Sigmoid colon (tissue), 7 donors: ENCODE results near the gene CBFA2T3. TPM values are rescaled to one million over a fixed set of nuclear protein-coding genes. Genes with fewer than 3 reads are reported as not detected.

Source experiments
- DNase-seq: peaks from one replicate; pipeline ENCODE4 v3.0.0-alpha.2; 2019
- H3K27ac ChIP-seq, 4 donors: fragments of 200-600 bp; sonication (generic); one replicate each; pipeline ENCODE4 v1.5.1; 2016 to 2019; ENCODE audit warnings: mild to moderate bottlenecking in 1 of 4
- H3K27me3 ChIP-seq, 3 donors: fragments of 200-600 bp; sonication (generic); one replicate each; pipeline ENCODE4 v1.5.1; 2019; ENCODE audit warnings: mild to moderate bottlenecking in 1 of 3
- H3K36me3 ChIP-seq, 4 donors: fragments of 200-600 bp; sonication (generic); one replicate each; pipeline ENCODE4 v1.5.1; 2016 to 2019
- H3K4me1 ChIP-seq, 4 donors: fragments of 200-600 bp; sonication (generic); one replicate each; pipeline ENCODE4 v1.5.1; 2017 to 2019
- H3K4me3 ChIP-seq, 4 donors: fragments of 200-600 bp; sonication (generic); one replicate each; pipeline ENCODE4 v1.5.1; 2017 to 2019; ENCODE audit warnings: mild to moderate bottlenecking in 2 of 4, moderate library complexity in 1 of 4
- H3K9me3 ChIP-seq, 4 donors: fragments of 200-600 bp in 3 of 4; sonication (generic) in 3 of 4; one replicate each; pipeline versions ENCODE4 v1.5.1 to v1.6.1; 2013 to 2019
- CTCF ChIP-seq, 4 experiments: fragments of 450-650 bp in 3 of 4; fragments of 200-600 bp in 1 of 4; IDR thresholded peaks; one replicate each; pipeline ENCODE4 v1.5.1; 2016 to 2019; ENCODE audit warnings: antibody characterized with exemption in 4 of 4, mild to moderate bottlenecking in 3 of 4, moderate library complexity in 2 of 4
- EP300 ChIP-seq, 4 donors: sonication (generic); formaldehyde crosslinking; IDR thresholded peaks; one replicate each; pipeline ENCODE4 v1.6.1; 2017; ENCODE audit warnings: antibody characterized with exemption in 4 of 4
- POLR2A ChIP-seq, 2 donors: fragments of 450-650 bp; IDR thresholded peaks; one replicate each; pipeline ENCODE4 v1.6.1; 2016; ENCODE audit warnings: antibody characterized with exemption in 2 of 2, mild to moderate bottlenecking in 2 of 2, moderate library complexity in 2 of 2
- POLR2AphosphoS5 ChIP-seq, 4 donors: sonication (generic); formaldehyde crosslinking; IDR thresholded peaks; one replicate each; pipeline ENCODE4 v1.6.1; 2017; ENCODE audit warnings: antibody characterized with exemption in 4 of 4
- WGBS, 2 donors: extraction: QIAGEN DNeasy Blood & Tissue Kit; methylation state at CpG; one replicate each; pipeline ENCODE4 v1.1.7; 2013; 5-methylcytosine and 5-hydroxymethylcytosine counted together
- intact Hi-C: fragments of 100-400 bp; cut with DNase I; formaldehyde crosslinking; loops from one replicate; pipeline ENCODE4 v1.15.1; 2023
- polyA plus RNA-seq, 3 donors: library from polyadenylated mRNA; stranded (reverse); fragments of 200-250 nt; gene quantifications; one replicate each; pipeline ENCODE4 v1.2.3, GENCODE V29; 2013
- total RNA-seq, 4 donors: library from RNA; depleted of rRNA; stranded (reverse); fragments of >200 nt; gene quantifications; one replicate each; pipeline ENCODE4 v1.1.0, GENCODE V29; 2016
- donor health status: healthy with polysubstance abuse.
- donor health status: Bipolar disorder and iron deficiency.
- donor health status: healthy.

The CBFA2T3 gene
- total RNA-seq (10 to 100 TPM in 1 of 4 donors, 1 to 10 TPM in 2, under 1 TPM in 1; 0.95 to 26.8 (median 3.4) TPM), polyA plus RNA-seq (1 to 10 TPM; 4.2 to 9.8 (median 7.2) TPM)

- H3K27me3 ChIP-seq: peaks cover 3 to 76% (median 36%) of the 10 kb centered on the region in 3 donors
- DNase-seq: peak; percentile 90
- intact Hi-C loops: no loop called here
Observed at GRCh38 chr16:88977018-88977811, at the start of gene CBFA2T3. TSS of gene CBFA2T3 (minus strand) at chr16:88977207. CDS start at chr16:88976807, 400 bp downstream.

GRCh38 chr16:89026121-89026612, 49.2 kb upstream of the CBFA2T3 start:
- no peaks in the 10 kb centered on the region for H3K36me3 ChIP-seq
- TF ChIP-seq CTCF (IDR thresholded peaks at IDR 0.05): no peak
- TF ChIP-seq POLR2AphosphoS5 (IDR thresholded peaks at IDR 0.05): no peak
- no peak for TF ChIP-seq POLR2A (IDR thresholded peaks at IDR 0.05)
- no peak for TF ChIP-seq EP300 (IDR thresholded peaks at IDR 0.05)
- WGBS, 2 donors: 58% methylated on average over 5 of the region's 5 CpGs
- no peak overlapping the region for H3K4me3 ChIP-seq
- no peak overlapping the region for H3K27ac ChIP-seq
- no peak for DNase-seq
- intact Hi-C loops: no loop called here
- peaks cover 0 to 38% (median 25%) of the 10 kb centered on the region in 3 donors for H3K27me3 ChIP-seq
- peaks cover 0 to 12% (median 6%) of the 10 kb centered on the region in 4 donors for H3K9me3 ChIP-seq
- no peaks in the 10 kb centered on the region for H3K4me1 ChIP-seq

More at GRCh38 chr16:88977018-88977811, at the start of gene CBFA2T3:
- 33 to 42% methylated on average over 32 of the region's 32 CpGs for WGBS, 2 donors
- no peaks in the 10 kb centered on the region for H3K9me3 ChIP-seq
- no peaks in the 10 kb centered on the region for H3K4me1 ChIP-seq
- H3K27ac ChIP-seq: no peak within 1 kb of the TSS
- TF ChIP-seq POLR2AphosphoS5 (IDR thresholded peaks at IDR 0.05): peak; percentile 45 to 82 (median 71)
- no peak for TF ChIP-seq POLR2A (IDR thresholded peaks at IDR 0.05)
- H3K36me3 ChIP-seq: no peaks in the 10 kb centered on the region
- H3K4me3 ChIP-seq: peak within 1 kb of the TSS in 2 of 4 donors; percentile 19 to 29

DNA sequence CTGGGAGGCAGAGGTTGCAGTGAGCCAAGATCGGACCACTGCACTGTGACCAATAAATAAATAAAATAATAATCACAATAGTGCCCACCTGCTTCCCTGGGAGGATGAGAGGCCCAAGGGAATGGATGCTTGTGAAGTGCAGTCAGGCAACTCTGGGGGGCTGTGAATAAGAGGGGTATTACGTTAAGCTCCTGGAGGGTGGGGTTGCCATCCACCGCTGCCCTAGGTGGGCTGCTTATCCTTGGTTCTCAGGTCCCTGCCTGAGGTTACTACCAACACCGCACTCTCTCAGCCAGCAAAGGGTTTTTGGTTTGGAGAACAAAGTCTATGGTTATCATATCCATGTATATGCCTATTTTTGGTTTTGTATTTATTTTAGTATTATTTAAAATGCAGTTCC, 48.6 kb upstream of the CBFA2T3 start:
- H3K27ac ChIP-seq: no peak overlapping the region
- intact Hi-C loops: no loop called here
- no peak for TF ChIP-seq POLR2A (IDR thresholded peaks at IDR 0.05)
- TF ChIP-seq POLR2AphosphoS5 (IDR thresholded peaks at IDR 0.05): no peak
- no peak for TF ChIP-seq CTCF (IDR thresholded peaks at IDR 0.05)
- no peak for TF ChIP-seq EP300 (IDR thresholded peaks at IDR 0.05)
- no peak overlapping the region for H3K4me3 ChIP-seq
- 88 to 94% methylated on average over 4 of the region's 4 CpGs for WGBS, 2 donors
- H3K4me1 ChIP-seq: no peaks in the 10 kb centered on the region
- no peaks in the 10 kb centered on the region for H3K36me3 ChIP-seq
- no peak for DNase-seq
- peaks cover 0 to 42% (median 25%) of the 10 kb centered on the region in 3 donors for H3K27me3 ChIP-seq
- peaks cover 0 to 12% (median 6%) of the 10 kb centered on the region in 4 donors for H3K9me3 ChIP-seq

DNA sequence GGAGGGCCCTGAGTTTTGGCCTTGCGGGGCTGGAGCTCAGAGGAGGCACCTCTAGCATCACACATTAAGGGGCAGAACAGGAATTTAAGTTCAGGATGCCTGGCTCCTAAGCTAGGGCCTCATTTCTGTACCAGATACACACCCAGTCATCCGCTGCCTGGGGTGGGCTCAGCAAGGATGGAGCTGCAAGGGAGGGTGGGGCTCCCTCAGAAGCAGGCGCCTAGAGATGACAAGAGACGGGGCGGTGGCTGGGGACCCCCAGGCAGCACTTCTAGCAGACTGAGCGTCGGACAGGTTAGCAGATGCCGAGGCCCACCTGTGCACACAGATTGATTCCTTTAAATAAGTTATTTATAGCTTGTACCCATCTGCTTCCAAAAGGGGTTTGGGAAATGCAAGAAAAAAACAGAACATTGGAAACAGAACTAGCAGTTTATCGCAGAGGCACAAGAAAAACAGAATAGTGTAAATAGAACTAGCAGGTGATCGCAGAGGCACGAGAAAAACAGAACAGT, 47.6 kb upstream of the CBFA2T3 start:
- intact Hi-C loops: no loop called here
- H3K4me1 ChIP-seq: no peaks in the 10 kb centered on the region
- no peak for TF ChIP-seq POLR2AphosphoS5 (IDR thresholded peaks at IDR 0.05)
- TF ChIP-seq EP300 (IDR thresholded peaks at IDR 0.05): no peak
- TF ChIP-seq CTCF (IDR thresholded peaks at IDR 0.05): no peak
- no peak for TF ChIP-seq POLR2A (IDR thresholded peaks at IDR 0.05)
- H3K27me3 ChIP-seq: peaks cover 0 to 52% (median 25%) of the 10 kb centered on the region in 3 donors
- H3K4me3 ChIP-seq: no peak overlapping the region
- H3K36me3 ChIP-seq: no peaks in the 10 kb centered on the region
- H3K9me3 ChIP-seq: peaks cover 0 to 12% (median 6%) of the 10 kb centered on the region in 4 donors
- no peak overlapping the region for H3K27ac ChIP-seq
- no peak for DNase-seq
- 84 to 86% methylated on average over 11 of the region's 11 CpGs for WGBS, 2 donors
